ENCODE results near the gene DRD4. TPM values are rescaled to one million over a fixed set of nuclear protein-coding genes. Genes with fewer than 3 reads are reported as not detected.

The DRD4 gene
- total and polyA plus RNA-seq, 2 of the 13 experiments (the other 11 are each of a cell fraction or from before 2014, with no cell fraction given): 0.09 to 0.13 TPM

DNA sequence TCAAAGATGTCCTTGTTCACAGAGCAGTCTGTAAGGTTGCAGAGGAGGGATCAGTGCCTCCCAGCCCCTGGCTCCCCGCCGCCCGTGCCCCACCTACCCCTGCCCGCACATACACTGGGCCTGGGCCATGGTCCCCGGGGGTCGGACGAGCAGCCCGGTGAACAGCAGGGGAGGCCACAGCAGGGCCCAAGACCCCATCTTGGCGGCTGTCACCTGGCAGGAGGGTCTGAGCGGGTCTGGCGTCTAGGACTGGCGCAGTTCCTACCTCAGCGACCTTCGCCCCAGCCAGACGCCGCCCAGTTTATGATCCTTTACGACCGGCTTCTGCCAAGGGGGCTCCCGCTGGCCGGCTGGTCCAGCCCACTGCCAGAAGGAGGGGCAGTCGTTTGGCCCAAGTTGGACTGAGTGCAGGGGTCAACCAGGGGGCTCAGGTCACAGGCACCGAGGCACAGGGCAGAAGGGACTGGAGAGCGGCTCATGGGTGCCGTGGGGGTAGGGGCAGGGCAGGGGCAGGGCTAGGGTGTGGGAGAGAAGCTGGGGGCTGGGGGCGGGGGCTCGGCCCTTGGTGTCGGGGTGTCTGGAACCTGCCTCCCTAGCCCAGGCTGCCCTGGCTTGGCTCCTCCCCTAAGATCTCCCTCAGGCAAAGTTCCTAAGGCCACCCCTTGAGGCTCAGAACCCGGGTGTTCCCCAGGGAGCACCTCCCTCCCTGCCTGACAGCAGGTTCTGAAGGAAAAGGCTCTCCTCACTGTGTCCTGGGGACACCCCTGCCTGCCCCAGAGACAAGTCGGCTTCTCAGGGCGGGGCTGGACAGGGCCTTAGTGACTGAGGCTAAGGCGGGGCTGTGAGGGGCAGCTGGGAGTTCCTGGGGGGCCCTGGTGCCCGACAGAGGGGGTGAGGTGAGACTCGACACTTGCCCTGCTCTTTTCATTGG is 12.1 kb upstream of the DRD4 start, which contains the start of gene CDHR5 (continued):
- TF ChIP-seq, protein P1, sequence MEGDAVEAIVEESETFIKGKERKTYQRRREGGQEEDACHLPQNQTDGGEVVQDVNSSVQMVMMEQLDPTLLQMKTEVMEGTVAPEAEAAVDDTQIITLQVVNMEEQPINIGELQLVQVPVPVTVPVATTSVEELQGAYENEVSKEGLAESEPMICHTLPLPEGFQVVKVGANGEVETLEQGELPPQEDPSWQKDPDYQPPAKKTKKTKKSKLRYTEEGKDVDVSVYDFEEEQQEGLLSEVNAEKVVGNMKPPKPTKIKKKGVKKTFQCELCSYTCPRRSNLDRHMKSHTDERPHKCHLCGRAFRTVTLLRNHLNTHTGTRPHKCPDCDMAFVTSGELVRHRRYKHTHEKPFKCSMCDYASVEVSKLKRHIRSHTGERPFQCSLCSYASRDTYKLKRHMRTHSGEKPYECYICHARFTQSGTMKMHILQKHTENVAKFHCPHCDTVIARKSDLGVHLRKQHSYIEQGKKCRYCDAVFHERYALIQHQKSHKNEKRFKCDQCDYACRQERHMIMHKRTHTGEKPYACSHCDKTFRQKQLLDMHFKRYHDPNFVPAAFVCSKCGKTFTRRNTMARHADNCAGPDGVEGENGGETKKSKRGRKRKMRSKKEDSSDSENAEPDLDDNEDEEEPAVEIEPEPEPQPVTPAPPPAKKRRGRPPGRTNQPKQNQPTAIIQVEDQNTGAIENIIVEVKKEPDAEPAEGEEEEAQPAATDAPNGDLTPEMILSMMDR (CRISPR knock-in tag; IDR thresholded peaks at IDR 0.05): peak; percentile 19; the same call in 1 of the 2 replicates
- no peak for TF ChIP-seq TRIM24 (CRISPR knock-in tag; IDR thresholded peaks at IDR 0.05)
- TF ChIP-seq ZSCAN22 (CRISPR knock-in tag; IDR thresholded peaks at IDR 0.05): no peak
- TF ChIP-seq AGO2 (optimal IDR thresholded peaks at IDR 0.05; ENCODE audit: low read depth, low read length): peak; percentile 86
- TF ChIP-seq RXRB (CRISPR knock-in tag; IDR thresholded peaks at IDR 0.05; ENCODE audit: borderline replicate concordance): no peak
- no peak for TF ChIP-seq ARHGAP35 (CRISPR knock-in tag; IDR thresholded peaks at IDR 0.05; ENCODE audit: borderline replicate concordance)
- no peak for TF ChIP-seq ZNF260 (CRISPR knock-in tag; IDR thresholded peaks at IDR 0.05; ENCODE audit: borderline replicate concordance, low read depth)
- no peak for TF ChIP-seq ZNF20 (CRISPR knock-in tag; IDR thresholded peaks at IDR 0.05)
- TF ChIP-seq IRF2 (CRISPR knock-in tag; IDR thresholded peaks at IDR 0.05): no peak
- TF ChIP-seq RNF2 (conservative IDR thresholded peaks at IDR 0.05; ENCODE audit: low read depth): no peak
- TF ChIP-seq ZNF343 (CRISPR knock-in tag; IDR thresholded peaks at IDR 0.05): no peak
- TF ChIP-seq, protein P2, sequence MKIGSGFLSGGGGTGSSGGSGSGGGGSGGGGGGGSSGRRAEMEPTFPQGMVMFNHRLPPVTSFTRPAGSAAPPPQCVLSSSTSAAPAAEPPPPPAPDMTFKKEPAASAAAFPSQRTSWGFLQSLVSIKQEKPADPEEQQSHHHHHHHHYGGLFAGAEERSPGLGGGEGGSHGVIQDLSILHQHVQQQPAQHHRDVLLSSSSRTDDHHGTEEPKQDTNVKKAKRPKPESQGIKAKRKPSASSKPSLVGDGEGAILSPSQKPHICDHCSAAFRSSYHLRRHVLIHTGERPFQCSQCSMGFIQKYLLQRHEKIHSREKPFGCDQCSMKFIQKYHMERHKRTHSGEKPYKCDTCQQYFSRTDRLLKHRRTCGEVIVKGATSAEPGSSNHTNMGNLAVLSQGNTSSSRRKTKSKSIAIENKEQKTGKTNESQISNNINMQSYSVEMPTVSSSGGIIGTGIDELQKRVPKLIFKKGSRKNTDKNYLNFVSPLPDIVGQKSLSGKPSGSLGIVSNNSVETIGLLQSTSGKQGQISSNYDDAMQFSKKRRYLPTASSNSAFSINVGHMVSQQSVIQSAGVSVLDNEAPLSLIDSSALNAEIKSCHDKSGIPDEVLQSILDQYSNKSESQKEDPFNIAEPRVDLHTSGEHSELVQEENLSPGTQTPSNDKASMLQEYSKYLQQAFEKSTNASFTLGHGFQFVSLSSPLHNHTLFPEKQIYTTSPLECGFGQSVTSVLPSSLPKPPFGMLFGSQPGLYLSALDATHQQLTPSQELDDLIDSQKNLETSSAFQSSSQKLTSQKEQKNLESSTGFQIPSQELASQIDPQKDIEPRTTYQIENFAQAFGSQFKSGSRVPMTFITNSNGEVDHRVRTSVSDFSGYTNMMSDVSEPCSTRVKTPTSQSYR (CRISPR knock-in tag; IDR thresholded peaks at IDR 0.05; ENCODE audit: borderline replicate concordance): no peak
- TF ChIP-seq ZNF274 (CRISPR knock-in tag; IDR thresholded peaks at IDR 0.05): peak; percentile 57; the same call in 1 of the 2 replicates
- no peak for TF ChIP-seq ZNF282 (IDR thresholded peaks at IDR 0.05; ENCODE audit: partially characterized antibody)
- TF ChIP-seq, protein P3, sequence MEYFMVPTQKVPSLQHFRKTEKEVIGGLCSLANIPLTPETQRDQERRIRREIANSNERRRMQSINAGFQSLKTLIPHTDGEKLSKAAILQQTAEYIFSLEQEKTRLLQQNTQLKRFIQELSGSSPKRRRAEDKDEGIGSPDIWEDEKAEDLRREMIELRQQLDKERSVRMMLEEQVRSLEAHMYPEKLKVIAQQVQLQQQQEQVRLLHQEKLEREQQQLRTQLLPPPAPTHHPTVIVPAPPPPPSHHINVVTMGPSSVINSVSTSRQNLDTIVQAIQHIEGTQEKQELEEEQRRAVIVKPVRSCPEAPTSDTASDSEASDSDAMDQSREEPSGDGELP (IDR thresholded peaks at IDR 0.05; ENCODE audit: borderline replicate concordance, low read depth): peak; percentile 16; the same call in 1 of the 2 replicates
- no peak for TF ChIP-seq ZNF331 (CRISPR knock-in tag; IDR thresholded peaks at IDR 0.05)
- TF ChIP-seq, protein P4, sequence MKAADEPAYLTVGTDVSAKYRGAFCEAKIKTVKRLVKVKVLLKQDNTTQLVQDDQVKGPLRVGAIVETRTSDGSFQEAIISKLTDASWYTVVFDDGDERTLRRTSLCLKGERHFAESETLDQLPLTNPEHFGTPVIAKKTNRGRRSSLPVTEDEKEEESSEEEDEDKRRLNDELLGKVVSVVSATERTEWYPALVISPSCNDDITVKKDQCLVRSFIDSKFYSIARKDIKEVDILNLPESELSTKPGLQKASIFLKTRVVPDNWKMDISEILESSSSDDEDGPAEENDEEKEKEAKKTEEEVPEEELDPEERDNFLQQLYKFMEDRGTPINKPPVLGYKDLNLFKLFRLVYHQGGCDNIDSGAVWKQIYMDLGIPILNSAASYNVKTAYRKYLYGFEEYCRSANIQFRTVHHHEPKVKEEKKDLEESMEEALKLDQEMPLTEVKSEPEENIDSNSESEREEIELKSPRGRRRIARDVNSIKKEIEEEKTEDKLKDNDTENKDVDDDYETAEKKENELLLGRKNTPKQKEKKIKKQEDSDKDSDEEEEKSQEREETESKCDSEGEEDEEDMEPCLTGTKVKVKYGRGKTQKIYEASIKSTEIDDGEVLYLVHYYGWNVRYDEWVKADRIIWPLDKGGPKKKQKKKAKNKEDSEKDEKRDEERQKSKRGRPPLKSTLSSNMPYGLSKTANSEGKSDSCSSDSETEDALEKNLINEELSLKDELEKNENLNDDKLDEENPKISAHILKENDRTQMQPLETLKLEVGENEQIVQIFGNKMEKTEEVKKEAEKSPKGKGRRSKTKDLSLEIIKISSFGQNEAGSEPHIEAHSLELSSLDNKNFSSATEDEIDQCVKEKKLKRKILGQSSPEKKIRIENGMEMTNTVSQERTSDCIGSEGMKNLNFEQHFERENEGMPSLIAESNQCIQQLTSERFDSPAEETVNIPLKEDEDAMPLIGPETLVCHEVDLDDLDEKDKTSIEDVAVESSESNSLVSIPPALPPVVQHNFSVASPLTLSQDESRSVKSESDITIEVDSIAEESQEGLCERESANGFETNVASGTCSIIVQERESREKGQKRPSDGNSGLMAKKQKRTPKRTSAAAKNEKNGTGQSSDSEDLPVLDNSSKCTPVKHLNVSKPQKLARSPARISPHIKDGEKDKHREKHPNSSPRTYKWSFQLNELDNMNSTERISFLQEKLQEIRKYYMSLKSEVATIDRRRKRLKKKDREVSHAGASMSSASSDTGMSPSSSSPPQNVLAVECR (CRISPR knock-in tag; IDR thresholded peaks at IDR 0.05; ENCODE audit: borderline replicate concordance): 0 out of 2 replicates have a peak, but pooled peaks have one; percentile 22
- TF ChIP-seq ZNF703 (CRISPR knock-in tag; IDR thresholded peaks at IDR 0.05; ENCODE audit: borderline replicate concordance): no peak

Measured in HepG2 (cell line).